AG09309 (cell line): Measurements from ENCODE around the gene SRSF8.
"Not testable (repeated sequence)": the region's sequence is repeated elsewhere in the genome, so short reads cannot be mapped to it uniquely, and the experiment has no call there.

ENCODE experiments used
- DNase-seq: peaks from one replicate; pipeline ENCODE4 v3.0.0-alpha.2; 2010; ENCODE audit warnings: low read depth
- H3K4me3 ChIP-seq: 2 replicates; pipeline ENCODE4 v1.5.1; 2011; ENCODE audit warnings: mild to moderate bottlenecking, low read depth, low read length, moderate library complexity; ENCODE audit not compliant: control insufficient read depth
- CTCF ChIP-seq: IDR thresholded peaks from 2 replicates; pipeline ENCODE4 v1.5.1; 2011; ENCODE audit warnings: mild to moderate bottlenecking, low read depth, low read length, inconsistent platforms; ENCODE audit not compliant: insufficient read depth, control insufficient read depth; ENCODE audit errors: missing control alignments

SRSF8 gene

GRCh38 chr11:95042239-95042638 lies 24.5 kb upstream of the SRSF8 start:
- DNase-seq: no peak
- H3K4me3 ChIP-seq: no peak overlapping the region
- TF ChIP-seq CTCF: no peak

DNA sequence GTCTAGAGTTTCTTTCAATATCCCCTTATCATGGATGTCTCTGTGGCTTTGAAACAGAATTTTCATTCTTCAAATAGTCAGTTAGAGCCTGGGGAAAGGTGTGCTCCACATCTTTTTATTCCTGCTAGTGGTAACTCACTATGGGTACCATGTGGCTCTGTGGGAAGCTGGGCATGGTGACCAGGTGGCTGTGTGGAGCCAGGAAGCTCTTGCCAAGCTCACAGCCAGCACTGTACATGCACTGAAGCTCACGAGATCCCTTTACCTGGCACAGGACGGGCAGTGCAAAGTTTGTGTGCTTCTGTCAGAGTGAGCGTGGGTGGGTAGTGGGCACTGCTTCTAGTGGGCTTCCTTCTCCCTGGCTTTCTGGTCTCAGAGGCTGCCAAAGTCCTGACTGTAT lies 23.8 kb upstream of the SRSF8 start:
- no peak for DNase-seq
- H3K4me3 ChIP-seq: no peak overlapping the region
- no peak for TF ChIP-seq CTCF

DNA sequence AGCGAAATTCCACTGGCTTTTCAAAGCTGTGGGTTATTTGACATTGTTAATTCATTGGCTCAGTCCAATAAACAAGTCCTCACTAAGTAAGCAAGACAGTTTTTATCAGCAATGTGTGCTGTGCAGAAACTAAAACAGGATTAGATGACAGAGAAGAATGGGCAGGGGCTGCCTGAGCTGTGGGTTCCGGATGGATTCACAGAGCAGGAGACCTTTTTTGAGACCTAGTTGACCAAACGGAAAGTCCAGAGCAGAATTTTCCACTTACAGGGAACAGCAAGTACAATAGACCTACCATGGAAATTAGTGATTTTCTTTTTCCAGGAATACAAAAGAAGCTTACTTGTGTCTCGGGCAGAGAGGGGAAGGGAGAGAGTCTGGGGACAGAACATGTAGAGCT lies 22.7 kb upstream of the SRSF8 start:
- TF ChIP-seq CTCF: no peak
- H3K4me3 ChIP-seq: no peak overlapping the region

GRCh38 chr11:95045812-95046211 lies 20.9 kb upstream of the SRSF8 start:
- no peak for DNase-seq
- TF ChIP-seq CTCF: no peak

More for the DNA sequence above, 22.7 kb upstream of the SRSF8 start:
- no peak for DNase-seq

GRCh38 chr11:95049122-95049521 lies 17.6 kb upstream of the SRSF8 start, which contains the start of gene KDM4F:
Gene KDM4F, plus strand, starts transcription at chr11:95049422.
- H3K4me3 ChIP-seq, DNase-seq: not testable (repeated sequence)

More at GRCh38 chr11:95045812-95046211, 20.9 kb upstream of the SRSF8 start:
- H3K4me3 ChIP-seq: no peak overlapping the region

DNA sequence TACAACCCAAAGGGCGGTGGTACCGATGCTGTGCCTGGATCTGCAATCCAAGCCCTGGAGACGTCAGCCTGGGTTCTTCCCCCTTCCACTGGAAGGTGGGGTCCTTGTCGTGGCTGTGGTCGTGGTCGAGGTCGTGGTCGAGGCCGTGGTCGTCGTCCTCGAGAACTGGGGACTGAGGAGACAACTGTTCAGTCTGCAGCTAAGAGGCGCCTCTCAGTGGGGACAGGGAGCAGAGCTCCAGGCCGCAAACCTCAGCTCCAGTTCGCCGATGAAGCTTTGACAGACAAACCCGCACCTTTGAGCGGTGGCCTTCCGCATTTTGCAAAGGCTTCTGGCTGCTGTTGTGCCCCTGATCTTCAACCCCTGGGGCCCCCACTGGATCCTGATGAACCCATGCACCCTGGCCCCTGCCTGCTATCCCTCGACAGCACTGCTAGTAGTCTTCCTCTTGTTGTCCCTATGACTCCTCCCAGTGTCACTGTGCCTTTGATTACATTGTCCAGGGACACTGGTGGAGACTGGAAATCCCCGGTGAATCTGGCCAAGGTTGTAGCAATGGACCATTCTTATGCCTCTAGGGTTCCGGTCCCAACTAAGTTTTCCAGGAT lies 16.0 kb upstream of the SRSF8 start:
- no peak for DNase-seq
- no peak for TF ChIP-seq CTCF
- no peak overlapping the region for H3K4me3 ChIP-seq

DNA sequence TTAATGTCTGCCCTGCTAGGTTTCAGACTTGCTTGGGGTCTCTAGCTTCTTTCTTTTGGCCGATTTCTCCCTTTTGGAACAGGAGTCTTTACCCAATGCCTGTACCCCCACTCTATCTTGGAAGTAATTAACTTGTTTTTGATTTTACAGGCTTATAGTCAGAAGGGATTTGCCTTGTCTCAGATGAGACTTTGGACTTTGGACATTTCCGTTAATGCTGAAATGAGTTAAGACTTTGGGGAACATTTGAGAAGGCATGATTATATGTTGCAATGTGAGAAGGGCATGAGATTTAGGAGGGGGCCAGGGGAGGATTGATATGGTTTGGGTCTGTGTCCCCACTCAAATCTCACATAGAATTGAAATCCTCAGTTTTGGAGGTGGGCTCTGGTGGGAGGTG lies 12.4 kb upstream of the SRSF8 start:
- no peak for DNase-seq
- no peak for TF ChIP-seq CTCF
- no peak overlapping the region for H3K4me3 ChIP-seq
